SU-DHL-6 (cell line): ENCODE measurements around the gene RUSC2.
"Not testable (repeated sequence)": the region's sequence is repeated elsewhere in the genome, so short reads cannot be mapped to it uniquely, and the experiment has no call there.

Source experiments
- EZH2phosphoT487 ChIP-seq: fragments of 200-600 bp; sonication (generic), shearing (Covaris generic); conservative IDR thresholded peaks from 2 replicates; pipeline ENCODE4 v1.6.1; 2018; ENCODE audit warnings: mild to moderate bottlenecking, antibody characterized with exemption, low read length, moderate library complexity, mixed read lengths
- TF ChIP-seq, protein P1 (sequence below): fragments of 200-600 bp; sonication (generic); IDR thresholded peaks from one replicate; pipeline ENCODE4 v1.5.1; 2017; ENCODE audit warnings: antibody characterized with exemption, mild to moderate bottlenecking, low read length, moderate library complexity; ENCODE audit not compliant: insufficient read depth, poor library complexity, severe bottlenecking

DNA sequence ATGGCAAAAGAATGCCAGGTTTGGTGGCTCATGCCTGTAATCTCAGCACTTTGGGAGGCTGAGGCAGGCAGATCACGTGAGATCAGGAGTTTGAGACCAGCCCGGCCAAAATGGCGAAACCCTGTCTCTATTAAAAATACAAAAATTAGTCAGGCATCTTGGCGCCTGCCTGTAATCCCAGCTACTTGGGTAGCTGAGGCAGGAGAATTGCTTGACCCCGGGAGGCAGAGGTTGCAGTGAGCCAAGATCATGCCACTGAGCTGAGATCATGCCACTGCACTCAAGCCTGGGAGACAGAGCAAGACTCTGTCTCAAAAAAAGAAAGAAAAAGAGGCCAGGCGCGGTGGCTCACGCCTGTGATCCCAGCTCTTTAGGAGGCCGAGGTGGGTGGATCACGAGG, 8.3 kb downstream of the RUSC2 start:
- TF ChIP-seq, protein P1, sequence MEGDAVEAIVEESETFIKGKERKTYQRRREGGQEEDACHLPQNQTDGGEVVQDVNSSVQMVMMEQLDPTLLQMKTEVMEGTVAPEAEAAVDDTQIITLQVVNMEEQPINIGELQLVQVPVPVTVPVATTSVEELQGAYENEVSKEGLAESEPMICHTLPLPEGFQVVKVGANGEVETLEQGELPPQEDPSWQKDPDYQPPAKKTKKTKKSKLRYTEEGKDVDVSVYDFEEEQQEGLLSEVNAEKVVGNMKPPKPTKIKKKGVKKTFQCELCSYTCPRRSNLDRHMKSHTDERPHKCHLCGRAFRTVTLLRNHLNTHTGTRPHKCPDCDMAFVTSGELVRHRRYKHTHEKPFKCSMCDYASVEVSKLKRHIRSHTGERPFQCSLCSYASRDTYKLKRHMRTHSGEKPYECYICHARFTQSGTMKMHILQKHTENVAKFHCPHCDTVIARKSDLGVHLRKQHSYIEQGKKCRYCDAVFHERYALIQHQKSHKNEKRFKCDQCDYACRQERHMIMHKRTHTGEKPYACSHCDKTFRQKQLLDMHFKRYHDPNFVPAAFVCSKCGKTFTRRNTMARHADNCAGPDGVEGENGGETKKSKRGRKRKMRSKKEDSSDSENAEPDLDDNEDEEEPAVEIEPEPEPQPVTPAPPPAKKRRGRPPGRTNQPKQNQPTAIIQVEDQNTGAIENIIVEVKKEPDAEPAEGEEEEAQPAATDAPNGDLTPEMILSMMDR: not testable (repeated sequence)
- TF ChIP-seq EZH2phosphoT487: not testable (repeated sequence)
